Endothelial cell of umbilical vein (primary cell): ENCODE data around the gene CEP250. TPM values are rescaled to one million over a fixed set of nuclear protein-coding genes. Genes with fewer than 3 reads are reported as not detected.

Experiments
- BruUV-seq: library from RNA; stranded (reverse); fragments of 400-500 nt; replicated peaks from 2 replicates; lab custom pipeline; 2021; lab: Mats Ljungman, UMichigan
- CTCF ChIA-PET: fragments of 300-600, 350-600 bp; sonication (Branson Sonifier 250); formaldehyde crosslinking; loops from one replicate; lab custom pipeline; 2021; ENCODE audit warnings: antibody characterized with exemption, inconsistent platforms; lab: Charles Lee
- POLR2A ChIA-PET: fragments of 300-600, 350-600 bp; sonication (Branson Sonifier 250); formaldehyde crosslinking; loops from one replicate; lab custom pipeline; 2021; ENCODE audit warnings: antibody characterized with exemption, inconsistent platforms; lab: Charles Lee
- DNase-seq: peaks from one replicate; pipeline ENCODE4 v3.0.0-alpha.2; 2011; ENCODE audit warnings: low read depth, low spot score
- FAIRE-seq: peaks from 2 replicates; lab custom pipeline; 2011; peaks lifted over from hg19 to GRCh38; lab: Jason Lieb, UNC
- H2AFZ ChIP-seq: 2 replicates; pipeline ENCODE4 v1.6.0; 2012; ENCODE audit warnings: low read depth, low read length, control low read depth, inconsistent platforms
- H3K27ac ChIP-seq: 2 replicates; pipeline ENCODE4 v1.5.1; 2011; ENCODE audit warnings: low read depth, mild to moderate bottlenecking, control low read depth, low read length, moderate library complexity; ENCODE audit not compliant: insufficient read depth
- H3K27me3 ChIP-seq, 2 experiments: 2 replicates each; pipeline versions ENCODE4 v1.6.0 to v1.6.1; 2011; ENCODE audit warnings: low read length in 2 of 2, mixed read lengths in 1 of 2; ENCODE audit not compliant: control insufficient read depth in 2 of 2, insufficient read depth in 2 of 2
- H3K36me3 ChIP-seq, 2 experiments: 2 replicates in 1 of 2; 3 replicates in 1 of 2; pipeline ENCODE4 v1.5.1; 2011; ENCODE audit warnings: low read length in 2 of 2, mild to moderate bottlenecking in 1 of 2, moderate library complexity in 1 of 2; ENCODE audit not compliant: control insufficient read depth in 2 of 2, insufficient read depth in 2 of 2; ENCODE audit errors: extremely low read depth in 1 of 2
- H3K4me1 ChIP-seq: 3 replicates; pipeline ENCODE4 v1.5.1; 2011; ENCODE audit warnings: mild to moderate bottlenecking, low read length; ENCODE audit not compliant: control insufficient read depth, insufficient read depth; ENCODE audit errors: extremely low read depth
- H3K4me2 ChIP-seq: 2 replicates; pipeline ENCODE4 v1.6.1; 2011; ENCODE audit warnings: low read length, control low read depth, mixed read lengths; ENCODE audit not compliant: insufficient read depth
- H3K4me3 ChIP-seq, 3 experiments: fragments of 200-600 bp in 1 of 3; sonication (generic), shearing (Covaris generic) in 1 of 3; replicated peaks in 1 of 3; 2 replicates each; pipeline ENCODE4 v1.5.1; 2011 to 2016; ENCODE audit warnings: control low read depth in 3 of 3, low read length in 3 of 3, mild to moderate bottlenecking in 2 of 3, inconsistent platforms in 1 of 3, low read depth in 1 of 3, moderate library complexity in 1 of 3; ENCODE audit not compliant: insufficient read depth in 1 of 3
- H3K79me2 ChIP-seq: 2 replicates; pipeline ENCODE4 v1.6.0; 2012; ENCODE audit warnings: low read length, inconsistent platforms; ENCODE audit not compliant: control insufficient read depth, insufficient read depth
- H3K9ac ChIP-seq: replicated peaks from 2 replicates; pipeline ENCODE3; 2011; ENCODE audit warnings: low read length, control low read depth; ENCODE audit not compliant: insufficient read depth; ENCODE audit errors: extremely low read depth
- H3K9me1 ChIP-seq: replicated peaks from 3 replicates; pipeline ENCODE4 v1.6.0; 2011; ENCODE audit warnings: mild to moderate bottlenecking, low read length; ENCODE audit not compliant: control insufficient read depth, insufficient read depth; ENCODE audit errors: extremely low read depth
- H3K9me3 ChIP-seq: replicated peaks from 2 replicates; pipeline ENCODE4 v1.5.1; 2012; ENCODE audit warnings: low read length, inconsistent platforms; ENCODE audit not compliant: control insufficient read depth, insufficient read depth
- H4K20me1 ChIP-seq: replicated peaks from 2 replicates; pipeline ENCODE3; 2011; ENCODE audit warnings: mild to moderate bottlenecking, low read length; ENCODE audit not compliant: control insufficient read depth, insufficient read depth; ENCODE audit errors: extremely low read depth
- CTCF ChIP-seq, 2 donors: IDR thresholded peaks; 1 replicate in 1 of 2; 2 replicates in 1 of 2; pipeline ENCODE4 v1.5.1; 2011; ENCODE audit warnings: low read length in 2 of 2, mild to moderate bottlenecking in 2 of 2, moderate library complexity in 2 of 2, control low read depth in 1 of 2, inconsistent platforms in 1 of 2, low read depth in 1 of 2; ENCODE audit not compliant: insufficient read depth in 1 of 2; ENCODE audit errors: extremely low read depth in 1 of 2
- EZH2 ChIP-seq: IDR thresholded peaks from 2 replicates; pipeline ENCODE4 v1.6.1; 2012; ENCODE audit warnings: borderline replicate concordance, low read depth, mild to moderate bottlenecking, moderate library complexity, low read length, inconsistent platforms; ENCODE audit not compliant: severe bottlenecking
- FOS ChIP-seq: IDR thresholded peaks from 2 replicates; pipeline ENCODE4 v1.6.1; 2011; ENCODE audit warnings: mild to moderate bottlenecking, low read length, moderate library complexity, borderline replicate concordance; ENCODE audit not compliant: insufficient read depth
- GATA2 ChIP-seq: IDR thresholded peaks from 2 replicates; pipeline ENCODE4 v1.7.0; 2011; ENCODE audit warnings: low read depth, mild to moderate bottlenecking, moderate library complexity, mixed read lengths, low read length; ENCODE audit not compliant: insufficient read length, insufficient read depth
- JUN ChIP-seq: IDR thresholded peaks from 2 replicates; pipeline ENCODE4 v1.6.1; 2011; ENCODE audit warnings: borderline replicate concordance, low read depth; ENCODE audit not compliant: insufficient read length, insufficient read depth
- MYC ChIP-seq: IDR thresholded peaks from one replicate; pipeline ENCODE4 v1.6.1; 2011; ENCODE audit warnings: mild to moderate bottlenecking, low read depth, low read length
- POLR2A ChIP-seq: IDR thresholded peaks from 2 replicates; pipeline ENCODE4 v1.6.1; 2012; ENCODE audit warnings: low read depth, mild to moderate bottlenecking, control low read depth, low read length
- POLR2AphosphoS5 ChIP-seq: IDR thresholded peaks from 2 replicates; pipeline ENCODE4 v1.6.1; 2012; ENCODE audit warnings: low read depth, mild to moderate bottlenecking, control low read depth, low read length, moderate library complexity; ENCODE audit not compliant: insufficient read depth
- dilution Hi-C: fragments of 300-500 bp; cut with MboI; formaldehyde crosslinking; loops from one replicate; pipeline ENCODE4 v1.15.0; 2019; ENCODE audit warnings: low sequenced_read_pairs; ENCODE audit not compliant: extremely low pct_ligation_motif_present
- intact Hi-C: fragments of 100-400 bp; cut with micrococcal nuclease; formaldehyde crosslinking; loops from one replicate; pipeline ENCODE4 v1.10.0; 2022
- polyA plus RNA-seq, 4 experiments: library from polyadenylated mRNA; depleted of rRNA in 3 of 4; stranded (reverse) in 3 of 4; unstranded in 1 of 4; fragments of >200 nt; gene quantifications; 2 replicates each; pipeline versions ENCODE4 v1.2.1 to v1.2.3, GENCODE V29; 2011 to 2012; ENCODE audit warnings: missing spikeins in 1 of 4
- total RNA-seq: library from RNA; stranded (reverse); gene quantifications from 2 replicates; pipeline ENCODE4 v1.2.3, GENCODE V29; 2021
- TF ChIP-seq, protein P1 (sequence below): IDR thresholded peaks from 2 replicates; pipeline ENCODE4 v1.6.1; 2011; ENCODE audit not compliant: insufficient read depth, insufficient read length

The CEP250 gene
- total and polyA plus RNA-seq, 2 donors (not counting 3 experiments of a cell fraction or from before 2014, with no cell fraction given): 5.3 to 58.9 TPM

DNA sequence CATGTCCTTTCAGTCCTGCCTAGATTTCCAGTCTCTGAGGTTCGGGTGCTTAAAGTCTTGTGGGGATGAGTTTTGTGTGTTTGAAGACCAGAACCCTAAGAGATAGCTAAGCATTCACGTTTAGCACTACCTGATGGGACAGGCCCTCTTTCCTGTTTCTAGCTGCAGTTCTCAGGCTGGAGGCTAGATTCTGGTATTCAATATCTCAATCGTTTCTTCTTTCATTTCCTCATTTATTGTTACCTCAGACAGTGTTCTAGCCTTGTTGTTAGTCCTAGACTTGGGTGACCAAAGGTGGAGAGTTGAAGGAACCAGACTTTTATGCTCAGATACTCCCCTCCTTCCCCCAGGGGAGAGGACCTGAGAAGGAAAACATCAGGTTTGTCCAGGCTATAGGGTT lies 16.8 kb downstream of the CEP250 start:
- Histone ChIP-seq H3K9ac (no peak overlapping the region), H3K9me1 (no peaks in the 10 kb centered on the region), H3K27me3 (no peaks in the 10 kb centered on the region), H3K36me3 (peaks cover 7 to 36% of the 10 kb centered on the region in 2 experiments), H3K9me3 (no peaks in the 10 kb centered on the region), H3K27ac (no peak overlapping the region), H2AFZ (no peak overlapping the region), H3K79me2 (no peaks in the 10 kb centered on the region), H3K4me2 (no peak overlapping the region), H3K4me1 (peaks cover 9% of the 10 kb centered on the region), H4K20me1 (no peaks in the 10 kb centered on the region), H3K4me3 (no peak overlapping the region)
- DNase-seq: no peak
- no TSS peak for BruUV-seq
- dilution Hi-C loops: no loop called here
- TF ChIP-seq GATA2 (no peak), FOS (no peak), POLR2A (no peak), CTCF (IDR thresholded peaks at IDR 0.05; ENCODE audit: extremely low read depth in 1 of 2, insufficient read depth in 1 of 2, low read depth in 1 of 2, low read length in 2 of 2) (no peak), EZH2 (no peak), JUN (no peak), POLR2AphosphoS5 (no peak), MYC (no peak)
- TF ChIP-seq, protein P1, sequence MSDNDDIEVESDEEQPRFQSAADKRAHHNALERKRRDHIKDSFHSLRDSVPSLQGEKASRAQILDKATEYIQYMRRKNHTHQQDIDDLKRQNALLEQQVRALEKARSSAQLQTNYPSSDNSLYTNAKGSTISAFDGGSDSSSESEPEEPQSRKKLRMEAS: no peak
- FAIRE-seq: no peak
- ChIA-PET CTCF (no interaction called here), POLR2A (no interaction called here)
- intact Hi-C loops: no loop called here
